Keratinocyte (primary cell): Measurements from ENCODE around the gene FGGY. TPM values are rescaled to one million over a fixed set of nuclear protein-coding genes. Genes with fewer than 3 reads are reported as not detected.

Experiments used
- DNase-seq: peaks from one replicate; pipeline ENCODE4 v3.0.0-alpha.2; 2011; ENCODE audit warnings: low read depth, missing footprints, low spot score
- FAIRE-seq: peaks from 2 replicates; lab custom pipeline; 2011; peaks lifted over from hg19 to GRCh38; lab: Jason Lieb, UNC
- H2AFZ ChIP-seq: 2 replicates; pipeline ENCODE4 v1.6.0; 2012; ENCODE audit warnings: low read length, control low read depth, inconsistent platforms; ENCODE audit not compliant: control insufficient read depth
- H3K27ac ChIP-seq: 2 replicates; pipeline ENCODE4 v1.5.1; 2011; ENCODE audit warnings: low read length; ENCODE audit not compliant: control insufficient read depth, insufficient read depth
- H3K27me3 ChIP-seq: 3 replicates; pipeline ENCODE4 v1.6.0; 2011; ENCODE audit warnings: low read length; ENCODE audit not compliant: control insufficient read depth, insufficient read depth; ENCODE audit errors: extremely low read depth
- H3K36me3 ChIP-seq, 2 experiments: 2 replicates in 1 of 2; 3 replicates in 1 of 2; pipeline ENCODE4 v1.5.1; 2011; ENCODE audit warnings: low read length in 2 of 2, mild to moderate bottlenecking in 1 of 2; ENCODE audit not compliant: control insufficient read depth in 2 of 2, insufficient read depth in 2 of 2; ENCODE audit errors: extremely low read depth in 1 of 2
- H3K4me1 ChIP-seq: 3 replicates; pipeline ENCODE4 v1.5.1; 2011; ENCODE audit warnings: low read length; ENCODE audit not compliant: control insufficient read depth, insufficient read depth; ENCODE audit errors: extremely low read depth
- H3K4me2 ChIP-seq: 3 replicates; pipeline ENCODE4 v1.6.0; 2011; ENCODE audit warnings: low read depth, low read length; ENCODE audit not compliant: control insufficient read depth, insufficient read depth; ENCODE audit errors: extremely low read depth
- H3K4me3 ChIP-seq, 3 experiments: fragments of 200-600 bp in 1 of 3; sonication (generic) in 1 of 3; 2 replicates in 2 of 3; 3 replicates in 1 of 3; pipeline ENCODE4 v1.5.1; 2011 to 2016; ENCODE audit warnings: low read length in 3 of 3, mild to moderate bottlenecking in 3 of 3, control low read depth in 2 of 3, inconsistent platforms in 1 of 3, low read depth in 1 of 3, mixed read lengths in 1 of 3, mixed run types in 1 of 3, moderate library complexity in 1 of 3; ENCODE audit not compliant: control insufficient read depth in 2 of 3, insufficient read depth in 2 of 3; ENCODE audit errors: extremely low read depth in 1 of 3
- H3K79me2 ChIP-seq: 2 replicates; pipeline ENCODE4 v1.6.0; 2012; ENCODE audit warnings: low read length; ENCODE audit not compliant: control insufficient read depth, insufficient read depth
- H3K9ac ChIP-seq: 3 replicates; pipeline ENCODE4 v1.6.0; 2011; ENCODE audit warnings: low read length; ENCODE audit not compliant: control insufficient read depth, insufficient read depth; ENCODE audit errors: extremely low read depth
- H3K9me1 ChIP-seq: 3 replicates; pipeline ENCODE4 v1.6.0; 2011; ENCODE audit warnings: low read length; ENCODE audit not compliant: control insufficient read depth, insufficient read depth; ENCODE audit errors: extremely low read depth
- H3K9me3 ChIP-seq: 2 replicates; pipeline ENCODE4 v1.5.1; 2012; ENCODE audit warnings: low read depth, low read length; ENCODE audit not compliant: control insufficient read depth
- H4K20me1 ChIP-seq: 3 replicates; pipeline ENCODE4 v1.6.0; 2011; ENCODE audit warnings: low read length; ENCODE audit not compliant: control insufficient read depth, insufficient read depth; ENCODE audit errors: extremely low read depth
- EZH2 ChIP-seq: IDR thresholded peaks from one replicate; pipeline ENCODE4 v1.6.1; 2012; ENCODE audit warnings: inconsistent platforms, mild to moderate bottlenecking, low read length, moderate library complexity
- dilution Hi-C: fragments of 300-500 bp; cut with MboI; formaldehyde crosslinking; loops from one replicate; pipeline ENCODE4 v1.7.0; 2020; ENCODE audit warnings: low sequenced_read_pairs; ENCODE audit not compliant: extremely low pct_ligation_motif_present
- polyA plus RNA-seq, 5 experiments: library from polyadenylated mRNA; depleted of rRNA in 3 of 5; stranded (reverse) in 3 of 5; stranded (forward) in 1 of 5; unstranded in 1 of 5; fragments of >200 nt; gene quantifications; 1 replicate in 1 of 5; 2 replicates in 3 of 5; 3 replicates in 1 of 5; pipeline versions ENCODE4 v1.2.1 to v1.2.3, GENCODE V29; 2011 to 2012; ENCODE audit warnings: missing spikeins in 2 of 5, low read depth in 1 of 5, low replicate concordance in 1 of 5
- TF ChIP-seq, protein P1 (sequence below), 3 experiments: IDR thresholded peaks in 1 of 3; conservative IDR thresholded peaks in 1 of 3; optimal IDR thresholded peaks in 1 of 3; 2 replicates in 2 of 3; 3 replicates in 1 of 3; pipeline versions ENCODE3 to v1.5.1; 2011; ENCODE audit warnings: low read length in 3 of 3, mild to moderate bottlenecking in 3 of 3, moderate library complexity in 2 of 3, control low read depth in 1 of 3, inconsistent platforms in 1 of 3; ENCODE audit not compliant: insufficient read depth in 2 of 3; ENCODE audit errors: extremely low read depth in 1 of 3

Gene FGGY
- polyA plus RNA-seq, 1 donor (not counting 4 experiments of a cell fraction or from before 2014, with no cell fraction given) = 16.6 TPM

DNA sequence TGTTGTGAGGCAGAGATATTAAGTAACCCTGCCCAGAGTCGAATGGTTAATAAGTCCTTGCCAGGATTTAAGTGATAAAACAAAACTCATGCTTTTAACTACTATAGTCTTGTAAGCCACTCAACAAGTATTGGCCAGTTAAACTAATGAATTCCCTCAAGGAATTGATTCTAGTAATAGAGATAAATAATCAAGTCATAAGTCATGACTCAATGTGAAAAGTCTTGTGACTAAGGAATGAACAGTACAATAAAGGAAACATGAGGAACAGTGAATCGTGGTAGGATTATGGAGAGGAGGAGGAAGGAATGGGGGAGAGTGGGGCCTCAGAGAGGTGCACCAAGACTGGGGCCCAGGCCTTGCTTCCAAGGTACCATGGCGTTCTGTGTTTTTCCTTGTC lies 104.7 kb downstream of the FGGY start:
- H3K4me2 ChIP-seq = no peak overlapping the region
- FAIRE-seq (peak; percentile 5), DNase-seq (peak; percentile 0)
- dilution Hi-C loops = no loop called here
- H3K36me3 ChIP-seq = no peaks in the 10 kb centered on the region
- H4K20me1 ChIP-seq = no peaks in the 10 kb centered on the region
- H3K9me1 ChIP-seq = no peaks in the 10 kb centered on the region
- H3K9me3 ChIP-seq = peaks cover 2% of the 10 kb centered on the region
- no peak for TF ChIP-seq EZH2
- TF ChIP-seq, protein P1, sequence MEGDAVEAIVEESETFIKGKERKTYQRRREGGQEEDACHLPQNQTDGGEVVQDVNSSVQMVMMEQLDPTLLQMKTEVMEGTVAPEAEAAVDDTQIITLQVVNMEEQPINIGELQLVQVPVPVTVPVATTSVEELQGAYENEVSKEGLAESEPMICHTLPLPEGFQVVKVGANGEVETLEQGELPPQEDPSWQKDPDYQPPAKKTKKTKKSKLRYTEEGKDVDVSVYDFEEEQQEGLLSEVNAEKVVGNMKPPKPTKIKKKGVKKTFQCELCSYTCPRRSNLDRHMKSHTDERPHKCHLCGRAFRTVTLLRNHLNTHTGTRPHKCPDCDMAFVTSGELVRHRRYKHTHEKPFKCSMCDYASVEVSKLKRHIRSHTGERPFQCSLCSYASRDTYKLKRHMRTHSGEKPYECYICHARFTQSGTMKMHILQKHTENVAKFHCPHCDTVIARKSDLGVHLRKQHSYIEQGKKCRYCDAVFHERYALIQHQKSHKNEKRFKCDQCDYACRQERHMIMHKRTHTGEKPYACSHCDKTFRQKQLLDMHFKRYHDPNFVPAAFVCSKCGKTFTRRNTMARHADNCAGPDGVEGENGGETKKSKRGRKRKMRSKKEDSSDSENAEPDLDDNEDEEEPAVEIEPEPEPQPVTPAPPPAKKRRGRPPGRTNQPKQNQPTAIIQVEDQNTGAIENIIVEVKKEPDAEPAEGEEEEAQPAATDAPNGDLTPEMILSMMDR (optimal IDR thresholded peaks at IDR 0.05 in 1 of 3, IDR thresholded peaks at IDR 0.05 in 1 of 3, conservative IDR thresholded peaks at IDR 0.05 in 1 of 3; ENCODE audit: extremely low read depth in 1 of 3, insufficient read depth in 2 of 3, low read length in 3 of 3) = no peak
- H3K4me3 ChIP-seq = no peak overlapping the region
- peaks cover 6% of the 10 kb centered on the region for H3K4me1 ChIP-seq
- H2AFZ ChIP-seq = no peak overlapping the region
- no peaks in the 10 kb centered on the region for H3K79me2 ChIP-seq
- no peaks in the 10 kb centered on the region for H3K27me3 ChIP-seq
- no peak overlapping the region for H3K27ac ChIP-seq
- H3K9ac ChIP-seq = no peak overlapping the region

DNA sequence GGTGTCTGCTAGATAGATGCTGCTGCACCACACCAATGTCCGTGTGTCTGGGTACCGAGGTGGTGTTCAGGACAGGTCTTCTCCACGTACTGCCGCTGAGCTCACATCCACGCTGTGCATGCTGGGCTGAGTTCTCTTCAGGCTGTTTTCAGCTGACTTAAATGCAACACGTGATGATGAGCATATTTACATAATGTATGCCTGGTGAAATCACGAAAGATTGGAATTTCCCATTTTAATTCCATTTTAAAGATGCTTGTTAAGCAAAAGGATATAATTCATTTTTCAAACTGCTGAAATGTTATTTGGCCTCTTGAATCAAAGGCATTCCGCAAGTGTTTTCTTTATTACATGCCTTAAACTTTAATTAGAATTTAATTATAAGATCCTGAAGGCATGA lies 107.9 kb downstream of the FGGY start:
- Histone ChIP-seq H3K4me3 (no peak overlapping the region), H3K4me2 (no peak overlapping the region), H3K36me3 (no peaks in the 10 kb centered on the region), H4K20me1 (no peaks in the 10 kb centered on the region), H3K79me2 (no peaks in the 10 kb centered on the region), H3K27me3 (no peaks in the 10 kb centered on the region), H2AFZ (no peak overlapping the region), H3K9me3 (peaks cover 2% of the 10 kb centered on the region), H3K9me1 (no peaks in the 10 kb centered on the region), H3K9ac (no peak overlapping the region), H3K4me1 (peaks cover 6% of the 10 kb centered on the region), H3K27ac (no peak overlapping the region)
- TF ChIP-seq, protein P1 (optimal IDR thresholded peaks at IDR 0.05 in 1 of 3, IDR thresholded peaks at IDR 0.05 in 1 of 3, conservative IDR thresholded peaks at IDR 0.05 in 1 of 3; ENCODE audit: extremely low read depth in 1 of 3, insufficient read depth in 2 of 3, low read length in 3 of 3) = no peak
- TF ChIP-seq EZH2 = no peak
- no peak for DNase-seq
- no peak for FAIRE-seq
- dilution Hi-C loops = no loop called here
